ENCODE data around the gene CNN1. TPM values are rescaled to one million over a fixed set of nuclear protein-coding genes. Genes with fewer than 3 reads are reported as not detected.
A peak's percentile ranks its signal among the peaks of the same experiment; 100 is the strongest.

The CNN1 gene
- total and polyA plus RNA-seq, 4 donors = 16.5 to 34.9 (median 22.5) TPM

DNA sequence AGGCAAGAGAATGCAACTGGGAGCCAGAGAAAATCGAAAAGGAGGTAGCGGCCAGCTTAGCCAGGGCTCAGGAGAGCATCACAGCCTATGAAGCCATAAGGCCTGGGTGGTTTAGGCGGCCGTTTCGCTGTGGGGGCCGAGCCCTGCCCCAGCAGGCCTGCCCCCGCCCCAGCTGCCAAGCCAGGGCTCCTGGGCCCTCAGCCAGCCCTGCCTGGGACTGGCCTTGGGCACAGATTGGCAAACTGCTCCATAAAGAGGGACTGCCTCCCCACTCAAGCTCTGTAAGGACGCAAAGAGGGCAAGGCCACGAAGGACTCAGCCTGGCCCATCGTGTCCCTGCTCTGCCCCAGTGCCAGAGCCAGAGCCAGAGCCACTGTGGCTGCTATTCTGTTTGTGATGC lies 43.2 kb upstream of the CNN1 start:
- Histone ChIP-seq H3K36me3 (ENCODE audit: control insufficient read depth in 4 of 4, insufficient read depth in 4 of 4, low read length in 4 of 4) (peaks cover 0 to 27% (median 2%) of the 10 kb centered on the region in 4 donors), H3K4me3 (no peak overlapping the region), H3K4me1 (ENCODE audit: control insufficient read depth in 5 of 5, insufficient read depth in 5 of 5, low read length in 5 of 5) (no peaks in the 10 kb centered on the region), H3K27me3 (ENCODE audit: control insufficient read depth in 3 of 3, insufficient read depth in 3 of 3, low read length in 2 of 3) (no peaks in the 10 kb centered on the region), H3K9me3 (ENCODE audit: control insufficient read depth in 4 of 4, insufficient read depth in 3 of 4, low read length in 3 of 4) (no peaks in the 10 kb centered on the region), H3K9ac (ENCODE audit: insufficient read depth in 1 of 2, low read length in 2 of 2) (no peak overlapping the region), H3K27ac (ENCODE audit: low read depth in 1 of 2, low read length in 1 of 2) (no peak overlapping the region)
- ATAC-seq (ENCODE audit: insufficient read depth, low FRiP score) (no peak), DNase-seq (no peak)
- TF ChIP-seq CTCF (IDR thresholded peaks at IDR 0.05; ENCODE audit: control extremely low read depth, extremely low read depth) = no peak
- 94 to 95% methylated on average over 8 to 10 of the region's 10 CpGs for WGBS, 2 donors

- H3K36me3 ChIP-seq (ENCODE audit: control insufficient read depth in 4 of 4, insufficient read depth in 4 of 4, low read length in 4 of 4) = peaks cover 0 to 23% (median 2%) of the 10 kb centered on the region in 4 donors
- H3K4me1 ChIP-seq (ENCODE audit: control insufficient read depth in 5 of 5, insufficient read depth in 5 of 5, low read length in 5 of 5) = no peaks in the 10 kb centered on the region
- no peaks in the 10 kb centered on the region for H3K9me3 ChIP-seq (ENCODE audit: control insufficient read depth in 4 of 4, insufficient read depth in 3 of 4, low read length in 3 of 4)
- H3K27me3 ChIP-seq (ENCODE audit: control insufficient read depth in 3 of 3, insufficient read depth in 3 of 3, low read length in 2 of 3) = no peaks in the 10 kb centered on the region
- 97 to 98% methylated on average over 22 of the region's 22 CpGs for WGBS, 2 donors
- no peak for TF ChIP-seq CTCF (IDR thresholded peaks at IDR 0.05; ENCODE audit: control extremely low read depth, extremely low read depth)
- no peak overlapping the region for H3K27ac ChIP-seq (ENCODE audit: low read depth in 1 of 2, low read length in 1 of 2)
- DNase-seq (no peak), ATAC-seq (ENCODE audit: insufficient read depth, low FRiP score) (no peak)
- H3K4me3 ChIP-seq = no peak overlapping the region
- no peak overlapping the region for H3K9ac ChIP-seq (ENCODE audit: insufficient read depth in 1 of 2, low read length in 2 of 2)
Measured at GRCh38 chr19:11495885-11496284, 42.8 kb upstream of the CNN1 start.

- DNase-seq (peak; percentile 24 to 51 (median 29)), ATAC-seq (ENCODE audit: insufficient read depth, low FRiP score) (no peak)
- Histone ChIP-seq H3K4me3 (no peak overlapping the region), H3K27ac (ENCODE audit: low read depth in 1 of 2, low read length in 1 of 2) (no peak overlapping the region), H3K36me3 (ENCODE audit: control insufficient read depth in 4 of 4, insufficient read depth in 4 of 4, low read length in 4 of 4) (peaks cover 0 to 22% (median 2%) of the 10 kb centered on the region in 4 donors), H3K27me3 (ENCODE audit: control insufficient read depth in 3 of 3, insufficient read depth in 3 of 3, low read length in 2 of 3) (no peaks in the 10 kb centered on the region), H3K4me1 (ENCODE audit: control insufficient read depth in 5 of 5, insufficient read depth in 5 of 5, low read length in 5 of 5) (no peaks in the 10 kb centered on the region), H3K9ac (ENCODE audit: insufficient read depth in 1 of 2, low read length in 2 of 2) (no peak overlapping the region), H3K9me3 (ENCODE audit: control insufficient read depth in 4 of 4, insufficient read depth in 3 of 4, low read length in 3 of 4) (no peaks in the 10 kb centered on the region)
- no peak for TF ChIP-seq CTCF (IDR thresholded peaks at IDR 0.05; ENCODE audit: control extremely low read depth, extremely low read depth)
- 75 to 76% methylated on average over 17 of the region's 17 CpGs for WGBS, 2 donors
Measured at GRCh38 chr19:11496391-11497163, 42.1 kb upstream of the CNN1 start.

Measured in lung (tissue), 12 donors.